ENCODE measurements around the gene LRRN3.

The LRRN3 gene

DNA sequence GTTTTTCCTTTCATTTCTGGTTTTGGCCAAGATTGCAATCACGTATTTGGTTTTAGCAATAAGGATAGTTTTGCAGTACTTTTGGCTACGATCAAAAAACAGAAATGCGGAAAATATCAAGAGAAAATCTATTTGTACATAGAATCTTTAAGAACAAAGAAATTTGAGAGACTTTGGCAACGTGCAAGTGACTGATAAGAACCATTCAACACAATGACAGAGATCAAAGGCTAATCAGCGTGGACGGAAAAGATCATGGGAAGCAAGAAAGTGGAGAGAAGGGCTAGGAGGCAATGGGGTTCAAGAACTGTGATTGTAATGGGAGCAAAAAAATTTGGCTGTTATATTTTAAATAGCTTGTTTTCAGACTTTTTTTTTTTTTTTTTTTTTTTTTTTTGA, 16.2 kb upstream of the LRRN3 start:
- WGBS, result 89% methylated on average over 6 of the region's 6 CpGs

DNA sequence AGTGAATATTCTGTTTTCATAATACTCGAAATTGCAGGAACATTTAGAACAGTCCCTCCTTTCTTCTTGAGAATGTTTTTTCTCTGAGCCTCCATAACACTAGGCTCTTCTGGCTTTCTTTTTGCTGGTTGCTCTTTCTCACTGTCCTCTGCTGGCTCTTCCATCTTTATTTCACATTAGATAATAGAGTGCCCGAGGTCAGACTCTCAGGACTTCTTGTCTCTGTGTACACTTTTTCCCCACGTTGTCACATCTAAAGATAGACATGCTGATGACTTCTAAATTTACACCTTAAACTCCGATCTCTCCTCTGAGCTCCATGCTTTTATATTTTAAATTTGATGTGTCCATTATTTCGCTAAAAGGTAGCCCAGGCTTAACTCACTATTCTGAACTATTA, 15.4 kb upstream of the LRRN3 start:
- Histone ChIP-seq H3K9me3 (ENCODE audit: control insufficient read depth, low read length) (no peaks in the 10 kb centered on the region), H2BK5ac (ENCODE audit: low read depth, low read length, poor library complexity, severe bottlenecking) (no peak overlapping the region), H3K79me1 (replicated peaks; ENCODE audit: low read length, poor library complexity, severe bottlenecking) (no peaks in the 10 kb centered on the region), H2AFZ (ENCODE audit: low read depth, low read length) (no peak overlapping the region), H3K36me3 (ENCODE audit: control insufficient read depth in 1 of 2, insufficient read depth in 2 of 2, low read depth in 1 of 2, low read length in 2 of 2) (no peaks in the 10 kb centered on the region), H3K4ac (ENCODE audit: low read depth in 1 of 2, low read length in 2 of 2) (no peak overlapping the region), H4K91ac (ENCODE audit: low read length) (no peak overlapping the region), H2BK120ac (ENCODE audit: low read depth, low read length) (no peak overlapping the region), H4K8ac (ENCODE audit: low read length) (no peak overlapping the region), H2BK15ac (ENCODE audit: low read depth, poor library complexity, severe bottlenecking) (no peak overlapping the region), H3K9ac (ENCODE audit: low read length) (no peak overlapping the region), H2AK5ac (ENCODE audit: low read length, severe bottlenecking) (no peak overlapping the region), H3K4me3 (ENCODE audit: insufficient read depth in 1 of 2, low read depth in 1 of 2, low read length in 2 of 2) (no peak overlapping the region), H3K14ac (ENCODE audit: low read length in 2 of 2) (no peak overlapping the region), H3K4me1 (ENCODE audit: control insufficient read depth, insufficient read depth, low read depth, low read length) (peaks cover 1% of the 10 kb centered on the region), H3K27ac (ENCODE audit: low read length, poor library complexity, severe bottlenecking) (no peak overlapping the region), H3K4me2 (ENCODE audit: low read length, poor library complexity, severe bottlenecking) (no peak overlapping the region), H3K18ac (ENCODE audit: low read depth in 1 of 2, low read length in 2 of 2) (no peak overlapping the region), H3K23ac (ENCODE audit: low read length in 2 of 2) (no peak overlapping the region), H3K27me3 (ENCODE audit: control insufficient read depth in 1 of 2, insufficient read depth in 1 of 2, low read length in 2 of 2) (no peaks in the 10 kb centered on the region), H2BK12ac (ENCODE audit: low read length in 2 of 2) (no peak overlapping the region)
- WGBS, result 94% methylated on average over 3 of the region's 5 CpGs
- no peak for DNase-seq

More for the DNA sequence above, 16.2 kb upstream of the LRRN3 start:
- Histone ChIP-seq H3K27ac (ENCODE audit: low read length, poor library complexity, severe bottlenecking) (no peak overlapping the region), H3K4ac (ENCODE audit: low read depth in 1 of 2, low read length in 2 of 2) (no peak overlapping the region), H3K23ac (ENCODE audit: low read length in 2 of 2) (no peak overlapping the region), H2BK5ac (ENCODE audit: low read depth, low read length, poor library complexity, severe bottlenecking) (no peak overlapping the region), H3K4me1 (ENCODE audit: control insufficient read depth, insufficient read depth, low read depth, low read length) (peaks cover 1% of the 10 kb centered on the region), H2BK12ac (ENCODE audit: low read length in 2 of 2) (no peak overlapping the region), H3K79me1 (replicated peaks; ENCODE audit: low read length, poor library complexity, severe bottlenecking) (no peaks in the 10 kb centered on the region), H3K4me2 (ENCODE audit: low read length, poor library complexity, severe bottlenecking) (no peak overlapping the region), H4K91ac (ENCODE audit: low read length) (no peak overlapping the region), H3K4me3 (ENCODE audit: insufficient read depth in 1 of 2, low read depth in 1 of 2, low read length in 2 of 2) (no peak overlapping the region), H2AK5ac (ENCODE audit: low read length, severe bottlenecking) (no peak overlapping the region), H3K27me3 (ENCODE audit: control insufficient read depth in 1 of 2, insufficient read depth in 1 of 2, low read length in 2 of 2) (no peaks in the 10 kb centered on the region), H2BK15ac (ENCODE audit: low read depth, poor library complexity, severe bottlenecking) (no peak overlapping the region), H3K18ac (ENCODE audit: low read depth in 1 of 2, low read length in 2 of 2) (no peak overlapping the region), H3K9me3 (ENCODE audit: control insufficient read depth, low read length) (no peaks in the 10 kb centered on the region), H2AFZ (ENCODE audit: low read depth, low read length) (no peak overlapping the region), H2BK120ac (ENCODE audit: low read depth, low read length) (no peak overlapping the region), H3K14ac (ENCODE audit: low read length in 2 of 2) (no peak overlapping the region), H4K8ac (ENCODE audit: low read length) (no peak overlapping the region), H3K36me3 (ENCODE audit: control insufficient read depth in 1 of 2, insufficient read depth in 2 of 2, low read depth in 1 of 2, low read length in 2 of 2) (no peaks in the 10 kb centered on the region), H3K9ac (ENCODE audit: low read length) (no peak overlapping the region)
- no peak for DNase-seq

DNA sequence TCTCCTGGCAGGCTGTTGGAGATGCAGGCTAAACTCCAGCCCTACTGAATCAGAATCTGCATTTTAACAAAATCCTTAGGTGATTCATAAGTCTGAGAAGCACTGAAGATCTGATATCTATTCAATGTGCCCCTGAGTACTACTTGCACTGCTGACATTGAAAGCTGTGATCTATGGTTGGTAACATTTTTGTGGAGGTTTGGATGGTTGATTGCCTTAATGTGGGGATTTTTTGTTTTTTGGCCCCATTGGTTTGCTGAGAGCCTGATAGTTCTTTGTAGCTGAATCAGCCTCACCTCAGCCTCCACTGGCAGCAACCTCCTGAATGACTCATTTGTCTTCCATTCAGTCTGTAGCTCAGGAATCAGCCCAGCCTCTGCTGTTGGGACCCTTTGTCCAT, 14.7 kb upstream of the LRRN3 start:
- Histone ChIP-seq H3K18ac (ENCODE audit: low read depth in 1 of 2, low read length in 2 of 2) (no peak overlapping the region), H2AFZ (ENCODE audit: low read depth, low read length) (no peak overlapping the region), H3K14ac (ENCODE audit: low read length in 2 of 2) (no peak overlapping the region), H3K4me1 (ENCODE audit: control insufficient read depth, insufficient read depth, low read depth, low read length) (peaks cover 1% of the 10 kb centered on the region), H3K9me3 (ENCODE audit: control insufficient read depth, low read length) (no peaks in the 10 kb centered on the region), H4K8ac (ENCODE audit: low read length) (no peak overlapping the region), H2BK5ac (ENCODE audit: low read depth, low read length, poor library complexity, severe bottlenecking) (no peak overlapping the region), H2BK120ac (ENCODE audit: low read depth, low read length) (no peak overlapping the region), H3K4me3 (ENCODE audit: insufficient read depth in 1 of 2, low read depth in 1 of 2, low read length in 2 of 2) (no peak overlapping the region), H3K4me2 (ENCODE audit: low read length, poor library complexity, severe bottlenecking) (no peak overlapping the region), H4K91ac (ENCODE audit: low read length) (no peak overlapping the region), H3K4ac (ENCODE audit: low read depth in 1 of 2, low read length in 2 of 2) (no peak overlapping the region), H2AK5ac (ENCODE audit: low read length, severe bottlenecking) (no peak overlapping the region), H3K36me3 (ENCODE audit: control insufficient read depth in 1 of 2, insufficient read depth in 2 of 2, low read depth in 1 of 2, low read length in 2 of 2) (no peaks in the 10 kb centered on the region), H2BK12ac (ENCODE audit: low read length in 2 of 2) (no peak overlapping the region), H3K79me1 (replicated peaks; ENCODE audit: low read length, poor library complexity, severe bottlenecking) (no peaks in the 10 kb centered on the region), H3K23ac (ENCODE audit: low read length in 2 of 2) (no peak overlapping the region), H3K9ac (ENCODE audit: low read length) (no peak overlapping the region), H2BK15ac (ENCODE audit: low read depth, poor library complexity, severe bottlenecking) (no peak overlapping the region), H3K27ac (ENCODE audit: low read length, poor library complexity, severe bottlenecking) (no peak overlapping the region), H3K27me3 (ENCODE audit: control insufficient read depth in 1 of 2, insufficient read depth in 1 of 2, low read length in 2 of 2) (no peaks in the 10 kb centered on the region)
- DNase-seq, result no peak

DNA sequence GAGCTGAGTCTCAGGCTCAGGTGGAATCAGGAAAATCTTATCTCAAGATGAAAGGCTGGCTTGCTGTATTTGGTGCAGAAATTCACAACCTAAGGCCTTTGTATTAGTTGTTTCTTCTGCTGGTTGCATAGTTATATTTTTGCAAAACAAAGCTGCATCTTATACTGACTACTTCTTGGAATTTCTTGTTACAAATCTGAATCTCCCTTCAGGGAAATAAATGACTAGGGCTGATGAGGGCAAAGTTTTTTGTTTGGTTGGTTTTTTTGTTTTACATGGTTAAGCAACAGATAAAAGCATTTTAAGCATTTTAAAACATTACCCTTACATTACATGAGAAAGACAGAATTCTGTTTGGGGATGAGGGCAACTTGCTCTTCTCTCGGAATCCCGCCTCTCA, 13.9 kb upstream of the LRRN3 start:
- Histone ChIP-seq H3K79me1 (replicated peaks; ENCODE audit: low read length, poor library complexity, severe bottlenecking) (no peaks in the 10 kb centered on the region), H3K36me3 (ENCODE audit: control insufficient read depth in 1 of 2, insufficient read depth in 2 of 2, low read depth in 1 of 2, low read length in 2 of 2) (no peaks in the 10 kb centered on the region), H2AK5ac (ENCODE audit: low read length, severe bottlenecking) (no peak overlapping the region), H3K4ac (ENCODE audit: low read depth in 1 of 2, low read length in 2 of 2) (no peak overlapping the region), H3K4me3 (ENCODE audit: insufficient read depth in 1 of 2, low read depth in 1 of 2, low read length in 2 of 2) (no peak overlapping the region), H2BK120ac (ENCODE audit: low read depth, low read length) (no peak overlapping the region), H3K27ac (ENCODE audit: low read length, poor library complexity, severe bottlenecking) (no peak overlapping the region), H2BK15ac (ENCODE audit: low read depth, poor library complexity, severe bottlenecking) (no peak overlapping the region), H3K9me3 (ENCODE audit: control insufficient read depth, low read length) (no peaks in the 10 kb centered on the region), H3K4me1 (ENCODE audit: control insufficient read depth, insufficient read depth, low read depth, low read length) (peaks cover 1% of the 10 kb centered on the region), H3K9ac (ENCODE audit: low read length) (no peak overlapping the region), H3K14ac (ENCODE audit: low read length in 2 of 2) (no peak overlapping the region), H2AFZ (ENCODE audit: low read depth, low read length) (no peak overlapping the region), H3K4me2 (ENCODE audit: low read length, poor library complexity, severe bottlenecking) (no peak overlapping the region), H4K8ac (ENCODE audit: low read length) (no peak overlapping the region), H3K27me3 (ENCODE audit: control insufficient read depth in 1 of 2, insufficient read depth in 1 of 2, low read length in 2 of 2) (no peaks in the 10 kb centered on the region), H3K23ac (ENCODE audit: low read length in 2 of 2) (no peak overlapping the region), H2BK5ac (ENCODE audit: low read depth, low read length, poor library complexity, severe bottlenecking) (no peak overlapping the region), H2BK12ac (ENCODE audit: low read length in 2 of 2) (no peak overlapping the region), H3K18ac (ENCODE audit: low read depth in 1 of 2, low read length in 2 of 2) (no peak overlapping the region), H4K91ac (ENCODE audit: low read length) (no peak overlapping the region)
- WGBS, result 100% methylated on average over 2 of the region's 2 CpGs
- no peak for DNase-seq

Measured in mesenchymal stem cell (in vitro differentiated cells and primary cell).